CD4-positive, alpha-beta T cell (primary cell): ENCODE results near the gene NRXN3. TPM values are rescaled to one million over a fixed set of nuclear protein-coding genes. Genes with fewer than 3 reads are reported as not detected.

Experiments
- ATAC-seq: fragments of 200-7000 bp; cut with Tn5 transposase; one replicate; pipeline ENCODE4 v1.10.0; 2022; ENCODE audit warnings: mild to moderate bottlenecking; ENCODE audit not compliant: poor library complexity
- CTCF ChIA-PET: fragments of 350-600 bp; sonication (Branson Sonifier 250); formaldehyde crosslinking; loops from one replicate; lab custom pipeline; 2021; ENCODE audit warnings: antibody characterized with exemption, inconsistent platforms; lab: Charles Lee
- POLR2A ChIA-PET: fragments of 350-600 bp; sonication (Branson Sonifier 250); formaldehyde crosslinking; loops from one replicate; lab custom pipeline; 2021; ENCODE audit warnings: antibody characterized with exemption, inconsistent platforms; lab: Charles Lee
- DNase-seq, 14 experiments: peaks; one replicate each; pipeline ENCODE4 v3.0.0-alpha.2; 2013 to 2020; ENCODE audit warnings: mixed read lengths in 2 of 14
- H3K27ac ChIP-seq, 2 donors: one replicate each; pipeline versions ENCODE4 v1.5.1 to v1.7.0; 2013; ENCODE audit warnings: low read length in 2 of 2, low read depth in 1 of 2, mild to moderate bottlenecking in 1 of 2
- H3K27me3 ChIP-seq, 2 experiments: 1 replicate in 1 of 2; 2 replicates in 1 of 2; pipeline versions ENCODE4 v1.6.1 to v1.7.0; 2013; ENCODE audit warnings: low read length in 2 of 2, control low read depth in 1 of 2, mild to moderate bottlenecking in 1 of 2, moderate library complexity in 1 of 2; ENCODE audit not compliant: insufficient read depth in 2 of 2, control insufficient read depth in 1 of 2
- H3K36me3 ChIP-seq: one replicate; pipeline ENCODE4 v1.6.1; 2013; ENCODE audit warnings: low read length, control low read depth; ENCODE audit not compliant: insufficient read depth
- H3K4me1 ChIP-seq: one replicate; pipeline ENCODE4 v1.6.1; 2013; ENCODE audit warnings: low read length, control low read depth; ENCODE audit not compliant: insufficient read depth
- H3K4me3 ChIP-seq: one replicate; pipeline ENCODE4 v1.5.1; 2013; ENCODE audit warnings: mild to moderate bottlenecking, low read length, moderate library complexity
- H3K9me3 ChIP-seq, 2 experiments: 1 replicate in 1 of 2; 2 replicates in 1 of 2; pipeline versions ENCODE4 v1.6.1 to v1.7.0; 2013; ENCODE audit warnings: low read length in 2 of 2, mild to moderate bottlenecking in 2 of 2, control low read depth in 1 of 2, moderate library complexity in 1 of 2; ENCODE audit not compliant: control insufficient read depth in 1 of 2, insufficient read depth in 1 of 2
- H3K27ac Mint-ChIP-seq: one replicate; pipeline ENCODE4 v1.8.0; 2020; ENCODE audit warnings: mixed read lengths
- H3K27me3 Mint-ChIP-seq: one replicate; pipeline ENCODE4 v1.8.0; 2021; ENCODE audit warnings: mixed read lengths
- H3K36me3 Mint-ChIP-seq: one replicate; pipeline ENCODE4 v1.8.0; 2021; ENCODE audit warnings: low read depth, mixed read lengths
- H3K4me1 Mint-ChIP-seq: one replicate; pipeline ENCODE4 v1.8.0; 2021; ENCODE audit warnings: low read depth, mixed read lengths
- H3K4me3 Mint-ChIP-seq: one replicate; pipeline ENCODE4 v1.8.0; 2020; ENCODE audit warnings: mild to moderate bottlenecking, mixed read lengths
- H3K9me3 Mint-ChIP-seq: one replicate; pipeline ENCODE4 v1.8.0; 2020; ENCODE audit warnings: mixed read lengths
- intact Hi-C, 2 experiments: fragments of 100-400 bp; cut with DNase I in 1 of 2; cut with micrococcal nuclease in 1 of 2; formaldehyde crosslinking; loops; one replicate each; pipeline versions ENCODE4 v1.15.1 to v1.9.0; 2023 to 2025; cut with DNase I, micrococcal nuclease
- total RNA-seq, 174 experiments: library from RNA in 2 of 174; stranded (reverse) in 2 of 174; gene quantifications; one replicate each; pipeline ENCODE4 v1.2.3 and lab custom pipeline; 2021 to 2026
- TF ChIP-seq, protein P1 (sequence below): fragments of 200-600 bp; IDR thresholded peaks from one replicate; pipeline ENCODE4 v1.8.0; 2022; ENCODE audit warnings: antibody characterized with exemption, mild to moderate bottlenecking

NRXN3 gene
- total RNA-seq, 2 experiments from 2014 or later, result not detected

DNA sequence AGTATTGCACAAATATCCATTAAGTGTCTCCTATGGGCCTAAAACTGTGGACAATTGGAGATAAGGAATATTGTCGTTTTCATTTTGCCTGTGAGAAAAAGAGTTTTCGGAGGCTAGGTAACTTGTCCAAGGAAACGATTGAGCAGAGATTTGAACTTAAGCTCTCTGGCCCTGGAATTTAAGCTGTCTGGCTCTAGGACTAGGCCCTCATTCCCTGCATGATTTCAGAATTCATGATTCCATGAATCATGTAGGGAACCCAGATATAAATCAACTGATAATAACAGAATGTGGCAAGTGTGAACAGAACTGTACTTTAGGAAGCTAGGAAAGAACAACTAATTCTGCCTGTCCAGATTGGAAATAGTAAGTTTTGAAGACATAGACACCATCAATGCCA lies 1100.2 kb downstream of the NRXN3 start:
- ATAC-seq, result no peak
- no peaks in the 10 kb centered on the region for H3K36me3 ChIP-seq
- Mint-ChIP-seq H3K27me3 (peaks cover 3% of the 10 kb centered on the region), H3K27ac (no peak overlapping the region), H3K9me3 (no peaks in the 10 kb centered on the region), H3K36me3 (no peaks in the 10 kb centered on the region), H3K4me1 (no peaks in the 10 kb centered on the region), H3K4me3 (no peak overlapping the region)
- no peaks in the 10 kb centered on the region for H3K9me3 ChIP-seq
- TF ChIP-seq, protein P1, sequence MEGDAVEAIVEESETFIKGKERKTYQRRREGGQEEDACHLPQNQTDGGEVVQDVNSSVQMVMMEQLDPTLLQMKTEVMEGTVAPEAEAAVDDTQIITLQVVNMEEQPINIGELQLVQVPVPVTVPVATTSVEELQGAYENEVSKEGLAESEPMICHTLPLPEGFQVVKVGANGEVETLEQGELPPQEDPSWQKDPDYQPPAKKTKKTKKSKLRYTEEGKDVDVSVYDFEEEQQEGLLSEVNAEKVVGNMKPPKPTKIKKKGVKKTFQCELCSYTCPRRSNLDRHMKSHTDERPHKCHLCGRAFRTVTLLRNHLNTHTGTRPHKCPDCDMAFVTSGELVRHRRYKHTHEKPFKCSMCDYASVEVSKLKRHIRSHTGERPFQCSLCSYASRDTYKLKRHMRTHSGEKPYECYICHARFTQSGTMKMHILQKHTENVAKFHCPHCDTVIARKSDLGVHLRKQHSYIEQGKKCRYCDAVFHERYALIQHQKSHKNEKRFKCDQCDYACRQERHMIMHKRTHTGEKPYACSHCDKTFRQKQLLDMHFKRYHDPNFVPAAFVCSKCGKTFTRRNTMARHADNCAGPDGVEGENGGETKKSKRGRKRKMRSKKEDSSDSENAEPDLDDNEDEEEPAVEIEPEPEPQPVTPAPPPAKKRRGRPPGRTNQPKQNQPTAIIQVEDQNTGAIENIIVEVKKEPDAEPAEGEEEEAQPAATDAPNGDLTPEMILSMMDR, result no peak
- H3K4me1 ChIP-seq, result no peaks in the 10 kb centered on the region
- no peak for DNase-seq
- no peak overlapping the region for H3K27ac ChIP-seq
- intact Hi-C loops, result no loop called here
- no peak overlapping the region for H3K4me3 ChIP-seq
- CTCF ChIA-PET, result no interaction called here
- POLR2A ChIA-PET, result no interaction called here
- H3K27me3 ChIP-seq, result no peaks in the 10 kb centered on the region

GRCh38 chr14:79271122-79271521 lies 1100.9 kb downstream of the NRXN3 start:
- Histone ChIP-seq H3K27me3 (no peaks in the 10 kb centered on the region), H3K4me1 (no peaks in the 10 kb centered on the region), H3K4me3 (no peak overlapping the region), H3K27ac (no peak overlapping the region), H3K36me3 (no peaks in the 10 kb centered on the region), H3K9me3 (no peaks in the 10 kb centered on the region)
- Mint-ChIP-seq H3K4me1 (no peaks in the 10 kb centered on the region), H3K9me3 (no peaks in the 10 kb centered on the region), H3K27me3 (peaks cover 10% of the 10 kb centered on the region), H3K4me3 (no peak overlapping the region), H3K27ac (no peak overlapping the region), H3K36me3 (no peaks in the 10 kb centered on the region)
- TF ChIP-seq, protein P1, result no peak
- POLR2A ChIA-PET, result no interaction called here
- no peak for ATAC-seq
- CTCF ChIA-PET, result no interaction called here
- intact Hi-C loops, result no loop called here
- no peak for DNase-seq

- ChIA-PET CTCF (no interaction called here), POLR2A (no interaction called here)
- H3K36me3 ChIP-seq, result no peaks in the 10 kb centered on the region
- intact Hi-C loops, result no loop called here
- Mint-ChIP-seq H3K36me3 (no peaks in the 10 kb centered on the region), H3K27me3 (peaks cover 40% of the 10 kb centered on the region), H3K9me3 (no peaks in the 10 kb centered on the region), H3K4me3 (no peak overlapping the region), H3K4me1 (no peaks in the 10 kb centered on the region), H3K27ac (no peak overlapping the region)
- ATAC-seq, result no peak
- DNase-seq, result no peak
- H3K4me3 ChIP-seq, result no peak overlapping the region
- H3K4me1 ChIP-seq, result no peaks in the 10 kb centered on the region
- H3K27me3 ChIP-seq, result peaks cover 8 to 25% of the 10 kb centered on the region in 2 experiments
- H3K27ac ChIP-seq, result no peak overlapping the region
- TF ChIP-seq, protein P1, result no peak
- peaks cover 0 to 17% of the 10 kb centered on the region in 2 experiments for H3K9me3 ChIP-seq
Observed at GRCh38 chr14:79274641-79275291, 1104.6 kb downstream of the NRXN3 start.
